ENCODE data around the gene SRGAP2C.
"Not testable (repeated sequence)": the region's sequence is repeated elsewhere in the genome, so short reads cannot be mapped to it uniquely, and the experiment has no call there.

GRCh38 chr1:121257632-121258031 lies 72.9 kb downstream of the SRGAP2C start:
- not testable (repeated sequence) for TF ChIP-seq EZH2 (IDR thresholded peaks at IDR 0.05); POLR2AphosphoS5 (IDR thresholded peaks at IDR 0.05; ENCODE audit: borderline replicate concordance, low read depth, low read length)
